CD14-positive monocyte (primary cell): ENCODE results near the gene RELN. TPM values are rescaled to one million over a fixed set of nuclear protein-coding genes. Genes with fewer than 3 reads are reported as not detected.

Experiments used
- DNase-seq, 3 donors: peaks; one replicate each; pipeline ENCODE4 v3.0.0-alpha.2; 2011 to 2022
- H2AFZ ChIP-seq: 2 replicates; pipeline ENCODE4 v1.6.0; 2012; ENCODE audit warnings: mild to moderate bottlenecking, low read depth, low read length, inconsistent platforms; ENCODE audit not compliant: insufficient read depth, poor library complexity, severe bottlenecking
- H3K27ac ChIP-seq, 2 donors: 1 replicate in 1 of 2; 2 replicates in 1 of 2; pipeline ENCODE4 v1.5.1; 2012 to 2013; ENCODE audit warnings: low read length in 2 of 2, control low read depth in 1 of 2, inconsistent platforms in 1 of 2, low read depth in 1 of 2, mild to moderate bottlenecking in 1 of 2
- H3K27me3 ChIP-seq, 2 donors: one replicate each; pipeline versions ENCODE4 v1.6.0 to v1.6.1; 2011 to 2013; ENCODE audit warnings: low read length in 2 of 2; ENCODE audit not compliant: control insufficient read depth in 2 of 2, insufficient read depth in 2 of 2
- H3K36me3 ChIP-seq, 2 donors: replicated peaks in 1 of 2; 1 replicate in 1 of 2; 2 replicates in 1 of 2; pipeline versions ENCODE4 v1.5.1 to v1.6.1; 2012 to 2013; ENCODE audit warnings: low read length in 2 of 2, control low read depth in 1 of 2, inconsistent platforms in 1 of 2, mild to moderate bottlenecking in 1 of 2; ENCODE audit not compliant: insufficient read depth in 2 of 2, control insufficient read depth in 1 of 2
- H3K4me1 ChIP-seq, 2 donors: 1 replicate in 1 of 2; 2 replicates in 1 of 2; pipeline versions ENCODE4 v1.5.1 to v1.6.1; 2012 to 2013; ENCODE audit warnings: low read length in 2 of 2, control low read depth in 1 of 2, inconsistent platforms in 1 of 2, mild to moderate bottlenecking in 1 of 2, moderate library complexity in 1 of 2; ENCODE audit not compliant: insufficient read depth in 2 of 2, control insufficient read depth in 1 of 2
- H3K4me2 ChIP-seq: replicated peaks from 2 replicates; pipeline ENCODE3; 2012; ENCODE audit warnings: low read length, moderate library complexity, mild to moderate bottlenecking; ENCODE audit not compliant: poor library complexity, severe bottlenecking; ENCODE audit errors: extremely low read depth
- H3K4me3 ChIP-seq, 3 experiments: fragments of 200-600 bp in 1 of 3; sonication (generic) in 1 of 3; replicated peaks in 1 of 3; 1 replicate in 2 of 3; 2 replicates in 1 of 3; pipeline ENCODE4 v1.5.1; 2011 to 2013; ENCODE audit warnings: low read length in 3 of 3, mild to moderate bottlenecking in 3 of 3, control low read depth in 2 of 3, low read depth in 2 of 3, inconsistent platforms in 1 of 3, moderate library complexity in 1 of 3
- H3K79me2 ChIP-seq: 2 replicates; pipeline ENCODE4 v1.6.0; 2012; ENCODE audit warnings: mild to moderate bottlenecking, control low read depth, inconsistent platforms, low read length, moderate library complexity; ENCODE audit not compliant: insufficient read depth
- H3K9ac ChIP-seq: 2 replicates; pipeline ENCODE4 v1.6.0; 2017; ENCODE audit warnings: low read length, mild to moderate bottlenecking; ENCODE audit not compliant: insufficient read depth, poor library complexity, severe bottlenecking
- H3K9me3 ChIP-seq, 2 donors: replicated peaks in 1 of 2; 1 replicate in 1 of 2; 2 replicates in 1 of 2; pipeline versions ENCODE4 v1.5.1 to v1.6.1; 2012 to 2013; ENCODE audit warnings: low read length in 2 of 2, control low read depth in 1 of 2; ENCODE audit not compliant: control insufficient read depth in 1 of 2, insufficient read depth in 1 of 2
- H4K20me1 ChIP-seq: 2 replicates; pipeline ENCODE4 v1.6.0; 2012; ENCODE audit warnings: mild to moderate bottlenecking, low read length, control low read depth, moderate library complexity; ENCODE audit not compliant: insufficient read depth
- H3K27ac Mint-ChIP-seq, 7 donors: one replicate each; pipeline ENCODE4 v1.8.0; 2020; ENCODE audit warnings: mild to moderate bottlenecking in 7 of 7, mixed read lengths in 7 of 7, moderate library complexity in 6 of 7, inconsistent platforms in 2 of 7
- H3K27me3 Mint-ChIP-seq, 3 donors: one replicate each; pipeline ENCODE4 v1.8.0; 2021 to 2022; ENCODE audit warnings: low read depth in 3 of 3, mild to moderate bottlenecking in 3 of 3, mixed read lengths in 3 of 3, moderate library complexity in 3 of 3, inconsistent platforms in 1 of 3
- H3K36me3 Mint-ChIP-seq, 2 donors: one replicate each; pipeline ENCODE4 v1.8.0; 2020; ENCODE audit warnings: mixed read lengths in 2 of 2, inconsistent platforms in 1 of 2, mild to moderate bottlenecking in 1 of 2
- H3K4me1 Mint-ChIP-seq: one replicate; pipeline ENCODE4 v1.8.0; 2020; ENCODE audit warnings: mild to moderate bottlenecking, mixed read lengths
- H3K4me3 Mint-ChIP-seq, 2 donors: one replicate each; pipeline ENCODE4 v1.8.0; 2020; ENCODE audit warnings: mild to moderate bottlenecking in 2 of 2, mixed read lengths in 2 of 2, moderate library complexity in 1 of 2
- H3K9me3 Mint-ChIP-seq, 7 donors: one replicate each; pipeline ENCODE4 v1.8.0; 2020 to 2022; ENCODE audit warnings: mixed read lengths in 7 of 7, mild to moderate bottlenecking in 6 of 7, moderate library complexity in 6 of 7, inconsistent platforms in 2 of 7
- WGBS: methylation state at CpG from one replicate; pipeline ENCODE4 v1.1.5; 2013; ENCODE audit warnings: missing lambda C conversion rate; ENCODE audit not compliant: insufficient coverage; 5-methylcytosine and 5-hydroxymethylcytosine counted together
- intact Hi-C, 2 donors: fragments of 100-400 bp; cut with micrococcal nuclease; formaldehyde crosslinking; loops; one replicate each; pipeline versions ENCODE4 v1.15.0 to v1.15.1; 2023
- polyA plus RNA-seq, 3 donors: library from polyadenylated mRNA; depleted of rRNA in 1 of 3; unstranded in 2 of 3; stranded (reverse) in 1 of 3; fragments of 300-500 nt in 2 of 3; fragments of >200 nt in 1 of 3; fragmentation: Illumina TruSeq in 2 of 3; gene quantifications; 1 replicate in 2 of 3; 2 replicates in 1 of 3; pipeline ENCODE4 v1.2.3, GENCODE V29; 2012 to 2021
- TF ChIP-seq, protein P1 (sequence below): fragments of 200-600 bp; IDR thresholded peaks from one replicate; pipeline ENCODE4 v1.8.0; 2022; ENCODE audit warnings: antibody characterized with exemption, mild to moderate bottlenecking

Gene RELN
- polyA plus RNA-seq, 3 donors: not detected

DNA sequence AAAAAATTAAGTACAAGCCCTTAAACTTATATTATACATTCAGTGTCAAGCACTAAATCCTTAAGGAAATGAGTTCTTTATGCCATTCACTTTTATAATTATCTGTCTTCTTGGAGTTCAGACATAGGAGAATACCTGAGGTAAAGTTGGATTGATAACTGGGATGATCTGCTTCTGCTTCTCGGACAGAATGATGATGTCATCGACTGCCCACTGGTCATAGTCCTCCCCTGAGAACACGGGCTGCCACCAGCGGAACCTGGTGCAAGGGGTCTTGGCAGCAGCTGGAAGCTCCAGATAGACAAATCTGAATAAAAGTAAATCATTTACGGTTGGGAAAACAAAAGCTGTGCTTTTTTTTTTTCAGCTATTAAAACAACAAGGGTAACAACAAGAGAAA lies 395.3 kb downstream of the RELN start:
- TF ChIP-seq, protein P1, sequence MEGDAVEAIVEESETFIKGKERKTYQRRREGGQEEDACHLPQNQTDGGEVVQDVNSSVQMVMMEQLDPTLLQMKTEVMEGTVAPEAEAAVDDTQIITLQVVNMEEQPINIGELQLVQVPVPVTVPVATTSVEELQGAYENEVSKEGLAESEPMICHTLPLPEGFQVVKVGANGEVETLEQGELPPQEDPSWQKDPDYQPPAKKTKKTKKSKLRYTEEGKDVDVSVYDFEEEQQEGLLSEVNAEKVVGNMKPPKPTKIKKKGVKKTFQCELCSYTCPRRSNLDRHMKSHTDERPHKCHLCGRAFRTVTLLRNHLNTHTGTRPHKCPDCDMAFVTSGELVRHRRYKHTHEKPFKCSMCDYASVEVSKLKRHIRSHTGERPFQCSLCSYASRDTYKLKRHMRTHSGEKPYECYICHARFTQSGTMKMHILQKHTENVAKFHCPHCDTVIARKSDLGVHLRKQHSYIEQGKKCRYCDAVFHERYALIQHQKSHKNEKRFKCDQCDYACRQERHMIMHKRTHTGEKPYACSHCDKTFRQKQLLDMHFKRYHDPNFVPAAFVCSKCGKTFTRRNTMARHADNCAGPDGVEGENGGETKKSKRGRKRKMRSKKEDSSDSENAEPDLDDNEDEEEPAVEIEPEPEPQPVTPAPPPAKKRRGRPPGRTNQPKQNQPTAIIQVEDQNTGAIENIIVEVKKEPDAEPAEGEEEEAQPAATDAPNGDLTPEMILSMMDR: no peak
- H3K9me3 Mint-ChIP-seq: no peaks in the 10 kb centered on the region

DNA sequence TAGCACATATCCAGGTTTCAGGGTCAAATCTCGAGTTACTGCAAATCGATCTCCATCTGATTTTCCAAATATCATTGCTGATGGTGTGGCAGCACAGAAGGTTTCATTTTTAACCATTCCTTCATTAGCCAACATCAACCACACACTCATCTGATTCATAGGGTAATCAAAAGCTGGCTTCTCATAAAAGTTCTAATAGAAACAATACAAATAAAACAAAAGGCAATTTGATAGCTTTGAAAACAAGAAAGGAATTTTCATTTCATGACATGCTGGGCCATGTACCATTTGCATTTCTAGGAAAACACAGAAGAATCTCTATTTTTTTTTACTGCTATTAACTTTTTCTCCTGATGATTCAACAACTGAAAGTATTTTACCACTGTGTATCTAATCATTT lies 395.8 kb downstream of the RELN start:
- Mint-ChIP-seq H3K9me3 (no peaks in the 10 kb centered on the region), H3K4me1 (no peaks in the 10 kb centered on the region), H3K27me3 (peaks cover 2 to 5% (median 3%) of the 10 kb centered on the region in 3 donors), H3K4me3 (no peak overlapping the region), H3K27ac (no peak overlapping the region), H3K36me3 (no peaks in the 10 kb centered on the region)
- TF ChIP-seq, protein P1: no peak
- H3K4me3 ChIP-seq: no peak overlapping the region
- no peaks in the 10 kb centered on the region for H4K20me1 ChIP-seq
- no peaks in the 10 kb centered on the region for H3K9me3 ChIP-seq
- intact Hi-C loops: no loop called here
- H2AFZ ChIP-seq: no peak overlapping the region
- WGBS: no CpG with 5 or more reads among the region's 2 CpGs
- H3K79me2 ChIP-seq: no peaks in the 10 kb centered on the region
- H3K4me1 ChIP-seq: no peaks in the 10 kb centered on the region
- H3K27me3 ChIP-seq: no peaks in the 10 kb centered on the region
- DNase-seq: no peak
- H3K27ac ChIP-seq: no peak overlapping the region
- no peaks in the 10 kb centered on the region for H3K36me3 ChIP-seq
- H3K9ac ChIP-seq: no peak overlapping the region
- H3K4me2 ChIP-seq: no peak overlapping the region

More for the DNA sequence above, 395.3 kb downstream of the RELN start:
- Histone ChIP-seq H3K9ac (no peak overlapping the region), H3K27ac (no peak overlapping the region), H3K4me1 (no peaks in the 10 kb centered on the region), H3K4me3 (no peak overlapping the region), H3K4me2 (no peak overlapping the region), H3K79me2 (no peaks in the 10 kb centered on the region), H3K27me3 (no peaks in the 10 kb centered on the region), H3K9me3 (no peaks in the 10 kb centered on the region), H2AFZ (no peak overlapping the region), H4K20me1 (no peaks in the 10 kb centered on the region), H3K36me3 (no peaks in the 10 kb centered on the region)
- no peak overlapping the region for H3K27ac Mint-ChIP-seq
- no peaks in the 10 kb centered on the region for H3K4me1 Mint-ChIP-seq
- H3K27me3 Mint-ChIP-seq: peaks cover 2 to 5% (median 3%) of the 10 kb centered on the region in 3 donors
- no peak overlapping the region for H3K4me3 Mint-ChIP-seq
- H3K36me3 Mint-ChIP-seq: no peaks in the 10 kb centered on the region
- intact Hi-C loops: no loop called here
- no peak for DNase-seq
- 96% methylated on average over 4 of the region's 5 CpGs for WGBS
